Glutamatergic neuron (in vitro differentiated cells): ENCODE results near the gene KIF18B. TPM values are rescaled to one million over a fixed set of nuclear protein-coding genes. Genes with fewer than 3 reads are reported as not detected.

Source experiments
- DNase-seq: peaks from one replicate; pipeline ENCODE4 v3.0.0; 2022
- H3K27ac Mint-ChIP-seq: one replicate; pipeline ENCODE4 v1.8.0; 2020; ENCODE audit warnings: mild to moderate bottlenecking, mixed read lengths, inconsistent platforms; ENCODE audit not compliant: unreplicated experiment
- H3K27me3 Mint-ChIP-seq: one replicate; pipeline ENCODE4 v1.8.0; 2020; ENCODE audit warnings: mild to moderate bottlenecking, moderate library complexity, mixed read lengths, inconsistent platforms; ENCODE audit not compliant: unreplicated experiment
- H3K36me3 Mint-ChIP-seq: one replicate; pipeline ENCODE4 v1.8.0; 2020; ENCODE audit warnings: mild to moderate bottlenecking, mixed read lengths, inconsistent platforms; ENCODE audit not compliant: unreplicated experiment
- H3K4me1 Mint-ChIP-seq: one replicate; pipeline ENCODE4 v1.8.0; 2020; ENCODE audit warnings: mild to moderate bottlenecking, low read depth, mixed read lengths, inconsistent platforms; ENCODE audit not compliant: unreplicated experiment
- H3K4me3 Mint-ChIP-seq: one replicate; pipeline ENCODE4 v1.8.0; 2020; ENCODE audit warnings: mild to moderate bottlenecking, mixed read lengths, inconsistent platforms; ENCODE audit not compliant: unreplicated experiment
- H3K9me3 Mint-ChIP-seq: one replicate; pipeline ENCODE4 v1.8.0; 2020; ENCODE audit warnings: mild to moderate bottlenecking, moderate library complexity, mixed read lengths, inconsistent platforms; ENCODE audit not compliant: unreplicated experiment
- total RNA-seq: library from RNA; stranded (reverse); fragmentation: NEBNext Ultra II Directional; extraction: Animal tissue kit (Norgen Biotek cat#: 25700); gene quantifications from one replicate; pipeline ENCODE4 v1.2.1, GENCODE V29; 2021; ENCODE audit not compliant: unreplicated experiment
- TF ChIP-seq, protein P1 (sequence below): fragments of 200-600 bp; sonication (generic); IDR thresholded peaks from one replicate; pipeline ENCODE4 v1.5.0; 2021; ENCODE audit not compliant: partially characterized antibody, unreplicated experiment

KIF18B gene
- total RNA-seq, 1 donor from 2014 or later, result 7.4 TPM

GRCh38 chr17:44928136-44928535, 19.4 kb downstream of the KIF18B start:
- H3K27me3 Mint-ChIP-seq, result peaks cover 5% of the 10 kb centered on the region
- DNase-seq, result no peak
- no peaks in the 10 kb centered on the region for H3K36me3 Mint-ChIP-seq
- H3K27ac Mint-ChIP-seq, result no peak overlapping the region
- H3K4me1 Mint-ChIP-seq, result no peaks in the 10 kb centered on the region
- no peak overlapping the region for H3K4me3 Mint-ChIP-seq
- H3K9me3 Mint-ChIP-seq, result peaks cover 1% of the 10 kb centered on the region
- TF ChIP-seq, protein P1, sequence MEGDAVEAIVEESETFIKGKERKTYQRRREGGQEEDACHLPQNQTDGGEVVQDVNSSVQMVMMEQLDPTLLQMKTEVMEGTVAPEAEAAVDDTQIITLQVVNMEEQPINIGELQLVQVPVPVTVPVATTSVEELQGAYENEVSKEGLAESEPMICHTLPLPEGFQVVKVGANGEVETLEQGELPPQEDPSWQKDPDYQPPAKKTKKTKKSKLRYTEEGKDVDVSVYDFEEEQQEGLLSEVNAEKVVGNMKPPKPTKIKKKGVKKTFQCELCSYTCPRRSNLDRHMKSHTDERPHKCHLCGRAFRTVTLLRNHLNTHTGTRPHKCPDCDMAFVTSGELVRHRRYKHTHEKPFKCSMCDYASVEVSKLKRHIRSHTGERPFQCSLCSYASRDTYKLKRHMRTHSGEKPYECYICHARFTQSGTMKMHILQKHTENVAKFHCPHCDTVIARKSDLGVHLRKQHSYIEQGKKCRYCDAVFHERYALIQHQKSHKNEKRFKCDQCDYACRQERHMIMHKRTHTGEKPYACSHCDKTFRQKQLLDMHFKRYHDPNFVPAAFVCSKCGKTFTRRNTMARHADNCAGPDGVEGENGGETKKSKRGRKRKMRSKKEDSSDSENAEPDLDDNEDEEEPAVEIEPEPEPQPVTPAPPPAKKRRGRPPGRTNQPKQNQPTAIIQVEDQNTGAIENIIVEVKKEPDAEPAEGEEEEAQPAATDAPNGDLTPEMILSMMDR, result no peak

DNA sequence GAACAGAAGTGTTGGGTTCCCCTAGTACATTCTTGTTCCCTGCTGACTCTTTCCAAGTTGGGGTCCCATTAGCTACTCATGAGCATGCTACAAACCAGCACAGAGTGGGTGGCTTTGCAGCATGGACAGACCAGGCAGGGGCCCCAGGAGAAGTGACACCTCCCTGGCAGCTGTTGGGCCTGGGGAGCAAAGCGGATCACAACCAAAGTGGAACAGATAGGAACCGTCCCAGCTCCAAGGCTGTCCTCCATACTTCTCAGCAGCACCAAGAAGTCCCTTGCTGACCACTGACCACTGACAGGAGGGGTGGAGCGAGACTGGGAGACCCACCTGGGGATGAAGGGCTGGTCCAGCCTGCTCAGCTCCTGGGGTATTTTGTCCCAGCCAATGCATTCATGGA, 19.9 kb downstream of the KIF18B start:
- TF ChIP-seq, protein P1, result no peak
- no peaks in the 10 kb centered on the region for H3K4me1 Mint-ChIP-seq
- peaks cover 5% of the 10 kb centered on the region for H3K27me3 Mint-ChIP-seq
- DNase-seq, result no peak
- no peak overlapping the region for H3K27ac Mint-ChIP-seq
- no peak overlapping the region for H3K4me3 Mint-ChIP-seq
- no peaks in the 10 kb centered on the region for H3K36me3 Mint-ChIP-seq
- peaks cover 1% of the 10 kb centered on the region for H3K9me3 Mint-ChIP-seq

DNA sequence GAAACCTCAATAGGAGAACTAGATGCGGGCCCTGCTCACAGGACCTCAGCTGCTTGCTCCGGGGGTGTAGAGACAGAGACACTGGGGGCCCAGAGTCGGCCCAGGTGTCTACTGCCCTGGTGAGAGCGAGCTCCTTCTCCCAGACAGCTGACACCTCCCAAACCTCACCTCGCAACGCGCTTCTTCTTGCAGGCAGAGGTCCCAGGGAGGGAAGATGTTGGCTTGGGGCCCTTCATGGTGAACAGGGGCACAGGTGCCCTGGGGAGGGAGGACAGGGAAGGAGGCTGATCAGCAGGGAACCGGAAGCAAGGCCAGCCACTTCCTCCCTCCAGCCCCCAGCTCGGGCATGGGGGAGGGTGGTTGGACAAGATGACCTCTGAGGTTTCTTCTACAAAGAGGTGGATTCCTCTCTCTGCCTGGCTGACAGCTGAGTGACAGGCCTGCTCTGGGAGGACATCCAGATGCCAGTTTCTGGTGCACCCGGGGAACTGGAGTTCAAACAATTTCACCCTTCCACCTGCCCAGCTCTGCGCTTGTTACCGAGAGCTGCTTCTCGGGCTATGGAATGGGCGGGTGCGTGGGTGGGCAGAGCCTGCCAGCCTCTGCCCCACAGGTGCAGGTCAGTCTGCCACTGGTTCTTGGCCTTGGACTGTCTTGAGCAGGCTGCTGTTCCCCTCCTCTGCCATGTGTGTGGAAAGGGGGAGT, 20.6 kb downstream of the KIF18B start:
- H3K4me3 Mint-ChIP-seq, result no peak overlapping the region
- DNase-seq, result no peak
- no peaks in the 10 kb centered on the region for H3K4me1 Mint-ChIP-seq
- TF ChIP-seq, protein P1, result no peak
- no peaks in the 10 kb centered on the region for H3K36me3 Mint-ChIP-seq
- H3K27ac Mint-ChIP-seq, result no peak overlapping the region
- H3K27me3 Mint-ChIP-seq, result peaks cover 5% of the 10 kb centered on the region
- H3K9me3 Mint-ChIP-seq, result peaks cover 1% of the 10 kb centered on the region

DNA sequence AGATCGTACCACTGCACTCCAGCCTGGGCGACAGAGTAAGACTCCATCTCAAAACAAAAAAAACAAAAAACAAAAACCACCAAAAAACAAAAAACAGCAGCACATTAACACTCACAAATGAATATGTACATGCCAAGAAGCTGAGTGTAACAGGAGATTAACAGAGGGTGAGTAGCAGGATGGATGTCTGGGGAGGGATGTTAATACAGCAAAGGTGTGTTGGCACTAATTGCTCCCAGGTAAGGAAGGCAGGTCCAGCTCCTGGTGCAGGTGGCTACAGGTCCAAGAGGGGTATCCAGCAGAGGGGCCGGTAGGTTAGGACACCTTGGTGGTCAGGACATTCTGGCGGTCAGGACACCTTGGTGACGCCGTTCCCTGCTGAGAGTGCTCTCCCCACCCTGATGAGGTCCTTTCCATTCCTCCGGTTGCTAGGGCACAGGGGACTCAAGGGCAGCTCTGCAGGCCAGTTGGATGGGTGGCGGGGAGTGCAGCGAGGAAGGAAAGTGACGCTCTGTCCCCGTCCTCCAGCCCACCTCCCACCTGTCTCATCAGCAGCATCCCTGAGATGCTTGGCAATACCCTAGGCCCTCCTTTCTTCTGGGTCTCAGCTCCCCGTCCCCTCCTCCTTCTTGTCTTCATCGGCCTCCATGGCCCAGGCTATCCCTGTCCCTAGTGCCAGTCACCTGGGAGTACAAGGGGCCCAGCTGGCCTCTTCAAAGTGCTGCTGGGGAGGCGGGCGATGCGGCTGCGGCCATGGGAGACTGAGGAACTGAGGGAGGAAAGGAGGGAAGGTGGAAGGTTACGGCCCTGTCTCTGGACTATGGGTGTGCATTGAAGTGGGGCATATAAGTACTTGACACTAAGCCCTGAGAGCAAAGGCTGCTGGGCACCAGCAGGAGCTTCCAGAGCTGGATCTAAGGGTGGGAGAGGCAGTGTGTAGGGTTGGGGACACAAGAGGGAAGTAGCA, 21.6 kb downstream of the KIF18B start:
- no peak overlapping the region for H3K4me3 Mint-ChIP-seq
- DNase-seq, result no peak
- no peak overlapping the region for H3K27ac Mint-ChIP-seq
- H3K27me3 Mint-ChIP-seq, result peaks cover 2% of the 10 kb centered on the region
- H3K9me3 Mint-ChIP-seq, result peaks cover 1% of the 10 kb centered on the region
- TF ChIP-seq, protein P1, result no peak
- H3K4me1 Mint-ChIP-seq, result no peaks in the 10 kb centered on the region
- H3K36me3 Mint-ChIP-seq, result no peaks in the 10 kb centered on the region
